NB4 (cell line): ENCODE data around the gene HDAC4.

ENCODE experiments used
- DNase-seq: peaks from one replicate; pipeline ENCODE4 v3.0.0; 2010; ENCODE audit warnings: low read depth
- H3K4me3 ChIP-seq: one replicate; pipeline ENCODE4 v1.5.1; 2011; ENCODE audit warnings: mild to moderate bottlenecking, low read depth, low read length, moderate library complexity
- CTCF ChIP-seq: IDR thresholded peaks from one replicate; pipeline ENCODE4 v1.5.1; 2012; ENCODE audit warnings: low read depth, low read length
- MAX ChIP-seq: IDR thresholded peaks from 2 replicates; pipeline ENCODE4 v1.6.1; 2011; ENCODE audit warnings: low read depth, low read length
- MYC ChIP-seq: IDR thresholded peaks from 2 replicates; pipeline ENCODE4 v1.6.1; 2011; ENCODE audit warnings: low read depth, low read length
- POLR2A ChIP-seq: IDR thresholded peaks from 2 replicates; pipeline ENCODE4 v1.6.1; 2011; ENCODE audit warnings: mild to moderate bottlenecking; ENCODE audit not compliant: insufficient read length; ENCODE audit errors: extremely low read depth

HDAC4 gene

GRCh38 chr2:239108459-239108858 is 292.4 kb downstream of the HDAC4 start:
- H3K4me3 ChIP-seq, result no peak overlapping the region
- TF ChIP-seq MAX (no peak), CTCF (no peak), POLR2A (no peak), MYC (no peak)
- DNase-seq, result no peak

GRCh38 chr2:239107936-239108335 is 292.9 kb downstream of the HDAC4 start:
- H3K4me3 ChIP-seq, result no peak overlapping the region
- no peak for TF ChIP-seq MAX
- TF ChIP-seq CTCF, result no peak
- no peak for TF ChIP-seq MYC
- no peak for TF ChIP-seq POLR2A
- DNase-seq, result no peak

- TF ChIP-seq CTCF (no peak), MAX (no peak), MYC (no peak), POLR2A (no peak)
- H3K4me3 ChIP-seq, result no peak overlapping the region
- no peak for DNase-seq
Measured at GRCh38 chr2:239106966-239107365, 293.9 kb downstream of the HDAC4 start.

- DNase-seq, result peak; percentile 55
- no peak overlapping the region for H3K4me3 ChIP-seq
- TF ChIP-seq CTCF, result peak; percentile 53
- TF ChIP-seq POLR2A, result no peak
- TF ChIP-seq MAX, result no peak
- TF ChIP-seq MYC, result no peak
Measured at GRCh38 chr2:239106314-239106908, 294.4 kb downstream of the HDAC4 start.

GRCh38 chr2:239105234-239105633 is 295.6 kb downstream of the HDAC4 start:
- DNase-seq, result no peak
- no peak for TF ChIP-seq MAX
- no peak for TF ChIP-seq POLR2A
- TF ChIP-seq MYC, result no peak
- TF ChIP-seq CTCF, result no peak
- H3K4me3 ChIP-seq, result no peak overlapping the region

GRCh38 chr2:239104800-239105199 is 296.0 kb downstream of the HDAC4 start:
- no peak for DNase-seq
- no peak for TF ChIP-seq MYC
- TF ChIP-seq MAX, result no peak
- no peak for TF ChIP-seq POLR2A
- no peak overlapping the region for H3K4me3 ChIP-seq
